Limb (tissue), 2 donors: ENCODE results near the gene CCDC177.

Source experiments
- DNase-seq, 2 donors: peaks; one replicate each; pipeline ENCODE4 v3.0.0-alpha.2; 2016; ENCODE audit errors: extremely low spot score in 2 of 2

The CCDC177 gene

GRCh38 chr14:69574263-69574953 lies at the start of gene CCDC177:
Gene CCDC177 (minus strand): TSS chr14:69574871. CDS start chr14:69573622, 1,249 bp downstream.
- DNase-seq: peak; percentile 49 to 87

DNA sequence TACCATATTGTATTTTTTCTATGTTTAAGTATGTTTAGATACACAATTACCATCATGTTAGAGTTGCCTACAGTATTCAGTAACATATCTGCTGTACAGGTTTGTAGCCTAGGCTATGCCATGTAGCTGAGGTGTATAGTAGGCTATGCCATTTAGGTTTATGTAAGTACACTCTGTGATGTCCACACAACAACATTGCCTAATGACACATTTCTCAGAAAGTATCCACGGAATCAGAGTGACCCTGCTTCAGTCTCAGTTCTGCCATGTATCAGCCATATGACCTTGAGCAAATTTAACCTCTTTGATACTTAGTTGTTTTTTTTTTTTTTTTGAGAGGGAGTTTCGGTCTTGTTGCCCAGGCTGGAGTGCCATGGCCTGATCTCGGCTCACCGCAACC lies 49.5 kb upstream of the CCDC177 start:
- no peak for DNase-seq

DNA sequence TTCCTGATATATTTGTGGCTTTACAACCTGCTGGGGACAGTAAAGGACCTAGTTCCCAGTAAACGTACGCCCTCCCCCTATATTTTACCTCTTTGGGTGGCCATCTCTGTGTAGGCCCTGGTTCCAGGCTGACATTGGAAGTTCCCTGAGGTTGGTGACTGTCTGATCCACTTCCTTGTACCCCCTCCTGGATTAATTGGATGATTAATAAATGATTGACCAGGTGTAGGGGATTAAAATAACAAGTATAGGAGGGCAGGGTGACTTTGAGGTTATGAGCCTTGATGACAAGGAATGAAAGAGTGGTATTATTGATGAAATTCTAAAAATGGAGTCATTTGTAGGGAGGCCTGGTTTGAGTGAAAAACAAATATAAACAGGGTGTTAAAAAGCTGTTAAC lies 46.3 kb upstream of the CCDC177 start:
- DNase-seq: no peak

DNA sequence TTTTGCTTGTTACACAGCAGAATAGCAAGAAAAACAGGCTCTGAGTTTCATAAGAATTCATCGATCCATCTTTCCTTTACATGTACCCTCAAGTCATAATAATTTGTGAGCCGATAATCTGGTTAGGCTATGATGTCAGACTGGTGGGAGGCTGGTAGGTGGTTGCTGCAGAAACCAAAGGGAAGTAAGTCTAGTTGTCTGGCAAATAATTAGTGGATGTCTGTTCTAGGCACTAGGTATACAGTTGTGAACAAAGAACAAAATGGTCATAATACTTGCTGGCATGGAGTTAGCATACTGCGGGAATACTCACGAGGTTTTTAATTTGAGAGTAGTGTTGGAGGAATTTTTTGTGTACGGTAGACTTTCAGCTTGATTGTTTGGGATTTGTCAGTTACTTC lies 45.5 kb upstream of the CCDC177 start:
- no peak for DNase-seq

DNA sequence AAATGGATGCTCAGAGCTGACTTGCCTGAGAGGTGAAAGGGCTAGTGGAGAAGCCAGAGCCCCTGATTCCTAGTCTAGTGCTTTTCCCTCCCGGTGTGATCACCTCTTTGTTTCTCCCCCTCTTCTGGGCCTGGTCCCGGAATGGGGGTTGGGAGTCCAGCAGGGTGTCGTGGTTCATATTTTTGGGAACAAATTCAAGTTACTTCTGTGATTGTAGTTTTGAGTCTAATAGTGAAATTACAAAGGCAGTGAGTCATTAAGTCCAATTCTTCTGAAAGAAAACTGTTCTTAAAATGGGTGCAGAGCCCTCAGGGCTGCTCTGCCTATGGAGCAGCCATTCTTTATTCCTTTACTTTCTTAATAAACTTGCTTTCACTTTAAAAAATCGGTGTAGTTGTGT lies 44.3 kb upstream of the CCDC177 start:
- no peak for DNase-seq

GRCh38 chr14:69617796-69618195 lies 43.1 kb upstream of the CCDC177 start:
- no peak for DNase-seq

GRCh38 chr14:69616408-69616773 lies 41.7 kb upstream of the CCDC177 start:
- DNase-seq: no peak

DNA sequence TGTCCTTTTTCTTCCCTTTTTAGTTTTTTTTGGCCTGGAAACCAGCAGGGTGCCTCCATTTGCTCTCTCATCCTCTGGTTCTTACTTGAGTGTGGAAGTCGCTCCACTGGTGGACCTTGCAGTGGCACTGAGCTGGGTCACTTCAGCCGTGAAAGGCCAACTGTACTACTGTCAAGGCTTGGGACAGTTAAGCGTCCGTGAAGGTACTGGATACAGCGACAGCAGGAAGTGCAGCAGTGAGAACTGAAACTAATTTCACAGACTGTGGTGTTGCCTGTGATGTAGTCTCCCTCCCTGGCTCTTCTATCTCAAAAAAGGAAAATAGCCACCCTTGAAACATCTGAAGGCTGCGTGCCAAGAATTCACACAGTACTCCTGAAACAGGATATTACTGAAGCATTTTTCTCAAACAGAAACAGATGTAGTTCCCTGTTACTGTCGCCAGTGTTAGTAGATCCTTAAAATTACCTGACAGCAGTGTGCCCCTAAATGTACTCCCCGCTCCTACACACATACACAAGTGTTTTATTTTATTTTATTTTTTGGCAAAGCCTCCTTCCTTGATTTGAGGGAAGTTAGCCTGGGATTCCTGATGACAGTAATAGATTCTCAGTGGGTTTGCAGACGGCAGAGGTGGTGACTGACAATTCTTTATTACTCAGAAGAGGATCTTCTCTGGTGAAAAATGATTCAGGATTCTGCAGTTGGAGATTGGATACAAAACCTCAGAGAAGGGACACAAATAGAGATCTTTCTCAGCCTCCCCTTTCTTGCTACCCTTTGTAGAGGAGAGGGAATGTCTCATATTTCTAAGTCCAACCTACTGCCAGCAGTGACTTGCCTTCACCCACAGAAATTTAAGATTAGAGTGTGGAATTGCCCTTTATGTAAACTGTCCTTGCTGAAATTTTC lies 41.1 kb upstream of the CCDC177 start:
- DNase-seq: peak in 1 of 2 donors; percentile 72

DNA sequence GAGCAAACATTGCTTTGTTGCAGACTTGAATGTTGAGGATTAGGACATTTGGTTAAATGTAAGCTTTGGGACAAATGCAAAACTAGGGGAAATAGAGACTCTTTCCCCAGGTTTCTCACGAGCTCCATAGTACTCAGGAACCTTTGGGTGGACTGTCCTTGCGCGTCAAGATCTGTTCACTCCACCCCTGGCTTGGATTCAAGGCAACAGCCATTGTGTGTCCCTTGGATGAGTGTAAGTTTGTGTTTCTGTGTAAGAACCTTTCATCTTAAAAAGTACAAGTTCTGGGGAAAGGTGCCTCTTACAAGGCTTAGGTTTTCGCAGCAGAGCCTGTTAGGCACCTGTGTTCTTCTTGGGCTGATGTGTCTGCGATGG lies 40.4 kb upstream of the CCDC177 start:
- DNase-seq: no peak

- DNase-seq: no peak
Observed at GRCh38 chr14:69614592-69614991, 39.9 kb upstream of the CCDC177 start.

- DNase-seq: no peak
Observed at GRCh38 chr14:69613312-69614073, 38.8 kb upstream of the CCDC177 start.

- DNase-seq: peak in 1 of 2 donors; percentile 34
Observed at GRCh38 chr14:69612783-69613130, 38.1 kb upstream of the CCDC177 start.

DNA sequence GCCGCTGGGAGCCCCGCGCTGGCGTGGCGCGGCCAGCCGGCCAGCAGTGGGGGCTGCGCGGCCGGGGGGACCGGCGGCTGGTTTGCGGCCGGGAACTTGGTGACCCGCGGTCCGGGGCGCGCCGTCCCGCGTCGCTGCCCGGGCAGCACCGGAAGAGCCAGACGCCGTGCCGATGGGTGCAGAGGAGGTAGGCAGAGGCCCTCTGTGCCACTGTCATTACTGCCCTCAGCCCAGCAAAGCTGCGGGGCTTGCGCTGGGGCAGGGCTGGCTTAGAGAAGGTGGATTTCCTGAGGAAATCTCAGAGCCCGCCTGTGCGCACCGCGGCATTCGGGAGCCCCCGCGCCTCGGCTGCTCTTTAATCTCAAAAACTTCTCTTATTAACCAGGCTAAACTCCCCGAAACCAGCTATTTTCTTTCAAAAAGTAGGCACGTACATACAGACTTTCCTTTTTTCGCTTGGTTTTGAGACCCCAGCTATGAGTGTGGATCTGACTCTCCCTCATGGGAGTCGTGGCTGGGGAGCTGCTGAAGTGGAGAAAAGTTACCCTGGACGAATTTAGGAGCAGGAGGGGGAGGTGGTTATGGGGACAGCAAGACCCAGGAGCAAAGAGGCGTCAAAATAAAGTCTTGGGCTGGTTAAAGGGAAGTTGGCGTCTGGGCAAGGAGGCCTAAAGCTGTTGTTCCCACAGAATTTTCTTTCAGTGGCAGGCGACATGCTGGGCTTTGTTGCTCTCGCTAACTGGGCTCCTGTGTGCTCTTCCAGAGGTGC lies 37.5 kb upstream of the CCDC177 start:
- DNase-seq: peak in 1 of 2 donors; percentile 65

DNA sequence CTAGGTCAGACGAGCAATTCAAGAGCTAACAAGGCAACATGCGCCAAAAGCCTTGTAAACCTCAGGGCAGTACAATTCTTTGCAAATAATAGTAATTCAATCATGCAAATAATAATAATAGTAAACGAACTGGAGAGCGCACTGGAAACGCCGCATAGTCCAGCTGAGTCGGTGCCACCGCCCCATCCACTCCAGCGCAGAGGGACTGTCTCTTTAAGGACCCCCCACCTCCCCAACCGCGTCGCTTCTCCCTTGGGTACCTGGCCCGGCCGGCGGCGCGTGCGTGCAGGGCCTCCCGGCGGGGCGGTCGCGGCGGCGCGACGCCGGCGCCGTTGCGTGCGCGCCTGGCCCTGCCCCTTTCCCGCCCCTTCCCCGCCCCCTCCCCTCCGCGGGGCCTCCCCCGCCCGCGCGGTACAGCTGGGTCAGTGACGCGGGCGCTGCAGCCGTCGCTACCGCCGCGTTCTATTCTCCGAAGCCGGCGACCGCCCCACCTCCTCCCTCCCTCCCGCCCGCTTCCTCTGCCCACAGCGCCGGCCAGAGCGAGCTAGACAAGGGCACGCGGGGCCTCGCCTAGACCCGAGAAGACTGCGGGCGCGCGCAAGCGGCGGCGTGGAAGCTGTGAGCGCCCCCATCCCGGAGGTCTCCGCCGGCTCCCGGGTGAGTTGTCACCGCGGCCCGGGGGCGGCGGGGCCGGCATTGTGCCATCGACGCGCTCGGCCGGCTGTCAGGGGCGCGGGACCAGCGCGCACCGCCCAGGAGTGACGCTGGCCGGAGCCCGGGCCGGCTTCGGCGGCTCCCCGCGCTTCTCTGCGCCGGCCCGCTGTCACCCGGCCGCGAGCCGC lies 36.7 kb upstream of the CCDC177 start, which contains the start of gene SUSD6:
Gene SUSD6 (plus strand): TSS at position 425 of the 842 bp plus-strand sequence. CDS start 46,997 bp downstream, outside the sequence.
- DNase-seq: peak; percentile 91 to 97

GRCh38 chr14:69610874-69611171 lies 36.2 kb upstream of the CCDC177 start:
- no peak for DNase-seq

DNA sequence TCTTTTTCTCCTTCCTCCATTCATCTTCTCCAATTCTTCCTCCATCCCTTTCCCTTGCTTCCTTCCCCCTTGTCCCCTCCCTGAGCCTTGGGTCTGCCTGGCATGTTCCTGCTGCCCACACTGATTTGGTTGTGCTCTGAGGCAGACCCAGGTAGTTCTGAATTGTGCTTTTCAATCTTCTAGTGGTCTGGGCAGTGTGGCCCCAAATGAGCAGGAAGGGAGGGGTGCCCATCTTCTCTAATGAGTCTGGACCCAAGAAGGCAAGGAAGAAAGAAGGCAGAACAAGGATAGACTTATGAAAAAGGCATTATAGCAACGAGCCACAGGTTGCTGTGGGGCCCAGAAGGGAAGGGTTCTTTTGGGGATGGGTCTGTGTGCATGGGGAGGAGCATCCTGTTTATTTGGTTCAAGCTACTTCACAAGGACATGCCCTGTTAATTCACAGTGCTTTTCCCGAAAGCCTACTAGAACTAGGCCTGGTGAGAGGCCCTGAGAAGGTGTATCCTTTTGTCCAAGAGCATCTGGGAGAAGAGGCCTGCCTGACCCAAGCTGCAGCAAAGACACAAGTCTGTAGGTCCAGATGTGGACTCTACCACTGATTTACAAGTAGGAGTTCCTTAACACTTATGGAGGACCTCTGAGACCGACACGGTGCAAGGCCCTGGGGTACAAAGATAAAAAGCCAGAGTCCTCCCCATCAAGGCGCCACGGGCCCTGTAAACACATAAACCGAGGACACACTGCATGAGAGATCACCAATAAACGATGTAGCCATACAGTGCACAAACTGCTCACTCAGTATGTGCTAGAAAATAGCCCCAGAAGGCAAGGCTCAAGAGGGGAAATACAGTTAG lies 35.6 kb upstream of the CCDC177 start:
- peak in 1 of 2 donors; percentile 42 for DNase-seq

GRCh38 chr14:69606258-69607184 lies 31.9 kb upstream of the CCDC177 start:
- no peak for DNase-seq

- DNase-seq: no peak
Observed at GRCh38 chr14:69605738-69606137, 31.1 kb upstream of the CCDC177 start.
